NCI-H446 treated with DMSO at 0.1 percent for 48 hours (cell line): ENCODE results near the gene TAS2R38.

ENCODE experiments used
- DNase-seq: peaks from one replicate; lab custom pipeline; 2025; lab: John Stamatoyannopoulos, UW

Gene TAS2R38

DNA sequence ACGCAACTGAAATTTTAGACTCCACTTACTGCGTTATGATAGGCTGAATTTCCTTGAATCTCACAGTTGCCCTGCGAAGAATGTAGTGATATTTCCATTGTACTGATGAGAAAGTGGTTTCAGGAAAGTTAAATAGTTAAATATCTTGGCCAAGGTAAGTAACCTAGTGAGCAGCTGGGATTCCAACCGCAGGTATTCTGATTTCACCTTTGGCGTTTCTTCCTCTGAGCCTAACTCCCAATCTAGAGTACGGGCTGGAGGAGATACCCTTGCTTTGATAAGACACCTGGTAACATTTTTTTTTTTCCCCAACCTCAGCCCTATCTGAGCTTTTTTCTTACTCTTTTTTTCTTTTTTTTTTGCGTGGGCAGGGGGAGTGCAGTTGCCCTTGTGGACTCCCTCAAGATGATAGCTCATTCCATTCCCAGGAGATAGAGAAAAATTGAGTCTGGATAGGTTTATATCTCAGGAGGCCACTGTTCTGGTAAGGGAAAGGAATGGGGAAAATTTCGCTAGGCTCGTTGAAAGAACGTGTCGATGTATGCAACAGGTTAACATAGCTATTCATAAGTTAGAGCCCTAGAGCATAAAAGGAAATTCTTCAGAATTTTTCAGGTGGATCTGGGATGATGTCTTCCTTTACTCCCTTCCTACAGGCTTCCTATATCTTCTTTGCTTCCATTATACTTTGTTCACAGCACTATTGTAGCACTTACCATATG lies 3.1 kb upstream of the TAS2R38 start:
- no peak for DNase-seq

DNA sequence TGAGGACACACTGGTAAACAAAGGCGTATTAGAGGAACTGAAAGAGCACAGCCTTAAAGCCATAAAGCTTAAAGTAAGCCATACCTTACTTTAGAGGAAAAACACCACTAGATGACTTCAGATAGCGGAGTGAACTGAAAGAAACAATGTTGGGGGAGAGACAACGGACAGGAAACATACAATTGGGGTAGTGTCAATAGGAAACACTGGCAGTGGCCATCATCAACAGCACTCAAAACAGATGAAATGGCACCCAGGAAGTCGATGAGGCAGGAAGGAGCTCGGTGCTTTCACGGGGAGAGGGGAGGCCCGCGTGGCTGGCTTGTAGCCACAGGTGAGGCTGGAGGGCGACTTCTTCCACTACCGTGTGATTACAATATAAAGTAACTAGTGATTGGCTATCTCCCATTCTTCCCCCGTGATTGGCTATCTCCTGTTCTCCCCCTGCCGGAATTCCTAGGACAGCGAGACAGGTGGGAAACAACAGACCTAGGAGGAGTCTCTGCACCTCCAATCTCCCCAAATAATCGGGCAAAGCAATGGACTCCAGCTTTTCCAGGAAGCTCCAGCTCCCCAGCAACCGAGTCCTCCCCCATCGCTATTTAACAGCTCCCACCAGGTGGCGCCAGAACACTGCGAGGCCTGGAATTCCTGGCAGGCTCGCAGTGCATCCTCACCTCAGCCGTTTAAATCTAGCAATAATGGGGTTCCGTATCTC lies 2.4 kb upstream of the TAS2R38 start:
- no peak for DNase-seq

DNA sequence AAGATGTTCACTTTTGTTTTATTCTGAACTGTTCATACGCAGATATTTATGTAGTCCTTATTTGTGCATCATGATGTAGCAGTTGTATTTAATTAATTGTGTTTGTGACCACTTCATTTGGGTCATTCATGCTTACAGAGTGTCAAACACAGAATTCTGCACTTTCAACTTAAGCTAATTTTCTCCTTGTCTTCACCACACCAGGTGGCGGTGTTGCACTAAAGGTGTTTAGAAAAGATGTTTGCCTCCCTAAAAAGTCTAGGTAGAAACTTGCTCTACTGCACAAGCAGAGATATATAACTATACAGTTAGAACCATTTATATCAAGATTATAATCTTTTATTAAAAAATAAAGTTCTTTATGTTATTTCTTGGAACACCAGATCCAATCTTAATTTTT lies 1.3 kb upstream of the TAS2R38 start:
- DNase-seq: no peak

DNA sequence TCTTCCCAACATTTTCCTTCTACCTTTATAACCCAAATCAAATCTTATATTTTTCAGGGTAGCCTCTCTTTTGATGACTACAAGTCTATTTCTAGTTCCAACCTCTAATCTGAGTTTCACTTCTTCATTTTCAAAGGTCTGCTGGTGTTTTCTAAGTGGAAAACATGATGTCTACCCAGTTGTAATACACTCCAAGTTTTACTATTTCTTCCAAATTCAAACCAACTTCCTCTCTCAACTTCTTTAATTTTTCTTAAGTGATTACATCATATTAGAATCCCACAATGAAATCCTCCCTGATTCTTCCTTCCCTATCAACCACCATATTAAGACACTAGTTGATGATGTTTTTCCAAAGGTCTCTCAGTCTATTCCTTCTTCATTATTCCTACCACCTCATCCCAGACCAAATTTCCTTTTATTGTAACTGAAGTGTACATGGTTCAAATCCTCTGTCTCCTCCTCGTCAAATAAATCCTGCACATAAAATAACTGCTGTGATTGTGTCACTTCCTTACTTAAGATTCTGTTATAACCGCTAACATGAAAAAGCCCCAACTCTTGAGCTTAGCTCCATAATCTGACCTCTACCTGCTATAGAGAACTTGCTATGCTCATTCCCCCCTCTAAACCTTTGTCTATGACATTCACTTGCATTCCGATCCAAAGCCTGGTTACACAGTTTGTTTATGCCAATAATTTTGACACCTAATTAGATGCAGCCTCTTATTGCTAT lies 12.7 kb downstream of the TAS2R38 start:
- no peak for DNase-seq

DNA sequence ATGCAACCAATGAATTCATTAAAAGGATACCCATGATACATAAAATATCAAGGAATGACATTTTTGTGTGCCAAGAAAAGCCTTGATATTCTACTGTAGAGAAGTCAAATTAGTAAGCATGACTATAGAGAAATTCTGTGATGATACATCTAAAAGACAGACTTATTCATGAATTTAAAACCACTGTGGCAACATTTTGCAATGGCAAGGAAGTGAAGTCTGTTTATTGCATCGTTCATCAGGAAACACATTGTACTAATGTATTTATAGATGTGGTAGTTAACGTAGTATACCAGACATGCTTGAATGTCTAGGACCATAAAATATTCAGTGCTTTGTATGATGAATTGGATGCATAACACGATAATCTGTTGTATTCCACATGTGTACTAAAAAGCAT lies 17.5 kb downstream of the TAS2R38 start:
- DNase-seq: no peak

DNA sequence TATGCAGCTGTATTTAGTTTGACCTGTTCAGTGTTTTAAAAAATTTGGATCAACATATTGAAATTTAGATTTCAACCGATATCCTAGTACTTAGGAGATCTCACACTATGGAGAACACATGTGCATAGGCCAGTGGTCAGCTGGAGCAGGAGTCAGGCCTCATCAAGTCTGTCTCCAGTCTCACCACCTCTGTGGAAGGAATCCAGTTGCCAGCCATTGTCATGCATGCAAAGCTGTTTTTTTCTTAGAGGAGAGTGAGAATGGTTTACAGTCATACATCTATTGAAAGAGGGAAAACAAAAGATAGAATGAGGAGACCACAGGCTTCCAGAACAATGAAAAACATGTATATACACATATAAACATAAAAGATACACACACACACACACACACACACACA lies 19.2 kb downstream of the TAS2R38 start:
- no peak for DNase-seq

DNA sequence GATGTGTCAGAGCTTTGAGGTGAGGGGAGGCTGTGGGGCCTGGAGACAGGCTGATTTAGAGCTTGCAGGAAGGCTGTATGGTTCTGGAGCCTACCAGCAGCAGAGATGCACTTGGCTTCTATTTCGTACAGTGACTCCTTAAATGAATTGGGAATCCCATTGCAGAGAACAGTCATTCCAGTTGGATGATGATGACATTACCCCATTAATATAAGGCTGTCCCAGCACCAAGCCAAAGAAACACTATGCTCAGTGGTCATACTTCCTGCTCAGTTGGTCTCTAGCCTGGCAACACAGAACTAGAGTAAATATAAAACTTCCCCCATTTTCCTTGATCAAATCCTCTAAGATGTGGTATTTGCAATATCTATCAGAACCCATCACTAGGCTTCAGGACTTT lies 21.1 kb downstream of the TAS2R38 start:
- DNase-seq: no peak

DNA sequence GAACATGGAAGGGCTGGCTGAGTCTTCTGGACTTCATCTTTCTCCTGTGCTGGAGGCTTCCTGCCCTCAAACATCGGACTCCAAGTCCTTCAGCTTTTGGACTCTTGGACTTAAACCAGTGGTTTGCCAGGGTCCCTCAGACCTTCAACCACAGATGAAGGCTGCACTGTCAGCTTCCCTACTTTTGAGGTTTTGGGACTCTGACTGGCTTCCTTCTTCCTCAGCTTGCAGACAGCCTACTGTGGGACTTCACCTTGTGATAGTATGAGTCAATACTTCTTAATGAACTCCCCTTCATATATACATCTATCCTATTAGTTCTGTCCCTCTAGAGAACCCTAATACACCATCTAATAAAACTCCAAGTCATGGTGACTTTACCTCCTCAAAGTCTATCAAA lies 22.8 kb downstream of the TAS2R38 start:
- DNase-seq: no peak

DNA sequence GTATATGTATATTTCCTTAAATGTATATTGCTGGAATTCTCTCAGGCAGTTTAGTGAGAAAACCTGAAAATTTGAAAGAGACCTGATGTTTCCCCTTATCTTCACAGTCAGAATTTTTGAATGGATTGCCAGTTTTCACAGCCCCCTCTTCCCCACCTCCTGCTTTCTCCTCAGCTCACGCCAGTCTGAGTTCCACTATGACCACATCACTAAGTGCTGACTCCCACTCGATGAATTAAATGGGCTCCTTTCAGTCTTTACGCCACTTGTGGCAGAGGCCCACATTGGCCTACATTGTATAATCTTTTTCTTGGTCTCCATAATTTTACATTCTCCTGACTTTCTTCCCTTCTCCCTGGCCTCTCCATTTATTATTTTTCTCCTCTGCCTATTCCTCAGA lies 23.7 kb downstream of the TAS2R38 start:
- no peak for DNase-seq

DNA sequence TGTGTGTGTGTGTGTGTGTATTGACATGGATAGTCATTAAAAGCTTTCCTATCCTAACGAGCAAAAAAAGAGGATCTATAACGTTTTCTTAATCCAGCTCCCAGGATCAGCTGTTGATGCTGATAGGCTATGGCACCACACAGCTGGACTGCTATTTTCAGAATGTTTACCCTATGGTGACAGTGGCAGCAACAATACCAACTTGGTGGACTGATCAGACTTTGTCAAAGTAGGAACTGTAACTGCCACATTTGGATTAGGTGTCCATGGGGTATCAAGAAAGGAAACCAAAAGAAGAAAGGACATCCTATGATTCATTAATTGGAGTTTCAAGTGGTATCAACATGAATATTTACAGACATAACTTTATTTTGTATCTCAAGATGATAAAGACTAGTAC lies 24.1 kb downstream of the TAS2R38 start:
- no peak for DNase-seq

DNA sequence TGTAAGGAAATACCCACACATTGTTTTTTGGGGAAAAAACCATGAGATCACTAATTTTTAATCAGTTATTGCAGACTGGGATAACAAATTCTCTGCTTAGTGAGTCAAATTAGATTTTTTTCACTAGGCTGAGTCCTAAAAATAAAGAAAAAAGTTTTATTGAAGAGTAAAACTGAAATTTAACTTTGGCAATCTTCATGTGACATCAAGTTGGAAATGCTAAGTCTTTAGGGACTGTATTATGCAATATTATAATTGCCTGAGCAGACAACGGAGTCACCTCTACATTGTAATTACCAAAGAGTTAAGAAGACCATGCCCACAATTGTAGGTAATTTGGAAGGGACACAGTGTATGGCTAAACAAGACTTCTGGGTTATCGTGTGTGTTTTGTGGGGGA lies 24.6 kb downstream of the TAS2R38 start:
- no peak for DNase-seq

DNA sequence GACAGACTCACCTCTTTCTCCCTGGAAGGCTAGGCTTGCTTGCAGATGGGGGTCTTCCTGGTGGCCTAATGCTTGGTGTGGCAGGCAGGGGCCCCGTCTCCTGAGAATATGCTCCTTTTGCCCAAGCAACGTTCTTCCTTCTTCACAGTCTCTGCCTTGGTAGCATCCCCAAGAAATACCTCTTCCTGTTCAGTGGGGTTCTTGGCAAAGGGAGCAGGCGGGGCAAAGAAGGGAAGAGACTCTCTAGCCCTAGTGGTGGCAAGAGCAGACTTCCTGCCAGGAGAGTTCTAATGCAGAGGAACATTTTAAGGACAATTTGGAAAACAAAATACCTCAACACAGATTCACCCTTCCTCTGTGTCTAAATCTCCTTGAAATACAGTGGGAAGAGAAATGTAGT lies 26.8 kb downstream of the TAS2R38 start, which contains the start of gene CLEC5A:
CLEC5A (minus strand) TSS at position 179 of the 400 bp plus-strand sequence. CDS start 682 bp downstream, outside the sequence.
- DNase-seq: no peak

DNA sequence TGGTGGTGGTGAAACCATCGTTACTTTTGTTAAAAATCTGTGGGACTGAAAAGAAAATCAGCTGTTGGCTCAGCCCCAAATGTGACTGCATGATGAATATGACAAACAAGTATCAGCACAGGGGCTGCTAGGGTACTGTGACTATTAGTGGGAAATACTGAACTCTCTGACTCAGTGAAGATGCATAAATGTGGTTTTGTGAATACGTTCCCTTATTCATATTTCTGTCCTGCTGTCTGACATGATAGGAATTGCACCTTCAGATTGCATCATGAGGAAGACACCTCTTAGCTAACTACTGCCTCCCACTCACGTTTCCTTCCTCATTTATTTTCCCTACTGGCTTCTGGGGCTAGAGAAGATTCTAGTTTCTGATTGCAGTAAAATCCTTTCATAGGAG lies 28.2 kb downstream of the TAS2R38 start:
- no peak for DNase-seq

DNA sequence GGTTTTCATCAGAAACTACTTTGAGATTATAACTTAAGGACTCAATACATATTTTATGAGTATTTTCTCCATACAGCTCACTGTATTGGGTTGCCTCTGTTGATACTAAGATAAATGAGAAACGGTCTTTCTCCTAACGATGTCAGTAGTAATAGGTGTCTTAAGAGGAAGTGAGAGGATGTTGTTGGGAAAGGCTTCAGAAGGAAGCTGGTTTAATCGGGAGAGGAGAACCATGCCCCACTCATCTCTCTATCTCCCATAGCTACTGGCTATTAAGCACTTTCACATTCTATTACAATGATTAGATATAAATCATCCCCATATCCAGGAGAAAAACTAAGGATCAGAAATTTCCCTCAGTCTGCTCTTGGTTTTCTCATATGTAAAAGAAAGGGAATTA lies 28.8 kb downstream of the TAS2R38 start:
- no peak for DNase-seq

DNA sequence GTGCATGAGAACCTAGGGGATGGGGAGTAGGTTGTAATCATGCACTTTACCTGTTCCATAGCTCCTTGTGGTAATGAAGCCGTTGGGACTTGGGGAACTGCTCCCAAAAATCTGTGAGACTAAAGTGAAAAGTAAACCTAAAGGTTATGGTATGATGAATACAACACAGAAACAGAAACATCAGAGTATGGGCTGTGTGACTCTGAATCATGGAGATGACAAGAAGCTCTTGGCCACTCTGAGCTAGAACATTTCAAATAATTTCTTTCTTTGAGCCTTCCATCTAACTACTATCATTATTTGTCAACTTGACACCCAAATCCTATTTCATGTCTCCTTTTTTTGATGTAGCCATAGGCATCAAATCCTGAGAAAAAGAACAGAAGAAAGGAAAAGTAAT lies 29.7 kb downstream of the TAS2R38 start:
- DNase-seq: no peak

DNA sequence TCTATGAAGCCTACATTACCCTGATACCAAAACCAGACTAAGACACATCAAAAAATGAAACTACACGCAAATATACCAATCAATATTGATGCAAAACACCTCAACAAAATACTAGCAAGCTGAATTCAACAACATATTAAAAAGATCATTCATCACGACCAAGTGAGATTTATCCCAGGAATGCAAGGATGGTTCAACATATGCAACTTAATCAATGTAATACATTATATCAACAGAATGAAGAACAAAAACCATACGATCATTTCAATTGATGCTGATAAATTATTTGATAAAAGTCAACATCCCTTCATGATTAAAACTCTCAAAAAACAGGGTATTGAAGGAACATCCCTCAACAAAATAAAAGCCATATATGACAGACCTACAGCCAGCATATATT lies 32.5 kb downstream of the TAS2R38 start:
- DNase-seq: no peak

DNA sequence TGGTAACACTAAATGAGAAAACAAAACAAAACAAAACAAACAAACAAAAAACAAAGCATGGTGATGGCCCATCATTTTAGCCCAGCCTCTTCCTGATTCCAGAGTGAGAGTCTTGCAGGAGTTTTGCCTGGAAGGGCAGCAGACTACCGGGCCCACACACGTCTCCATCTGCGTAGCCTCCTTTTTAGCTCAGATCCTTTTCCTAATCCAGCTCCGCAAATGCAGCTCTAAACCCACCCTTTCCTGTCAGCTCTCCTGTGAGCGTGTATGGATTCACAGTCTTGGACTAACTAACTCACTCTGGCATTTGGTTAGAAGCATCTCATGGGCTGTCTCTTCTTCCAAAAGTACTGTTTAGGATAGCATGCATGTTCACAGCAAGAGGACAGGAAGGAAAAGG lies 43.4 kb downstream of the TAS2R38 start:
- DNase-seq: no peak

DNA sequence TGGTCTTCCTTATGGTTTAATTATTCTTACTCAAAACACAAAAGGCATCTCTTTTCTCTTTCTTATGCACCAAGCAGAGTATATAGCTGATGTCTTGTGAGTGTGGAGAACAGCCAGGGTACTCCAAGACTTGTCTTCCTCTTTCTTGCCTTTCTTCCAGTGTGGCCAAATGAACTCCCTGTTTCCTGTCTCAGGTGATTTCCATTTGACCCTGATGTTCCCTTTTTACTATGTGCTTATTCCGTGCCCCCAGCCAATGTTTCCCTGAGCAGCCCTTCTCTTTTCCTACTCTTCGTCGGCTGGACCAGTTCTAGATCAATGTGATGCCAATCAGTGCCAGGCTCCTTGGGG lies 44.8 kb downstream of the TAS2R38 start:
- DNase-seq: no peak

DNA sequence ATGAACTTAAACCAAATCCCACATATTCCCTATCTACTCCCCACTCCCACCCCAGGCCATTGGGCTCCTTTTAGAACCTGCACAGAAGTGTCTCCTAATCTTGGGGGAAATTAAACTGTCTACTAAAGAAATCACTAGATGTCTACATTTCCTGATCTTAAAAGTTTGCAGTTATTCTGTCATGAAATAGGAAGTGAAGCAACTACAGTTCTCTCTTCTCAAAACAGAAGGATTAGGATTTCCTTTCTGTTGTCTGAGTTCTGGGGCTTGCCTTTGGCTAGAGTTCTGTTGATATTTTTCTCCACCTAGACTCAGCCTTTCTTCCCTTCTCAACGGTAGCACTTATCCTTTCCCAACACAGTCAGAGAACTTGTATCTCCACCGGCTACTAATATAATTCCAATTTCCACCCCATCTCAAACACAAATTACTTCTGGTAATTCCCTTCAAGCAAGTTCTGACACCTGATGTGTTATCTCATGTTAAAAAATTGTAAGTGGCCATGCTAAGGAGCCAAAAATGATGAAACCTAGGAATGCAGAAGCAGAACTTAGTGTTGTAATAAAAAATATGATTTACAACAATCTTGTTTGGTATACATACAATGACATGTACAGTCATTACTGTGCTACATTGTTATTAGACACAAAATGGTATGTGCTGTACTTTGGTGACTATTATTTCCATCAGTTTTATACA lies 45.3 kb downstream of the TAS2R38 start:
- no peak for DNase-seq
